GM19452 (cell line): Measurements from ENCODE around the gene ZNF768.
"Not testable (repeated sequence)": the region's sequence is repeated elsewhere in the genome, so short reads cannot be mapped to it uniquely, and the experiment has no call there.

Source experiments
- ATAC-seq: cut with Tn5 transposase; IDR thresholded peaks from one replicate; pipeline ENCODE4 v1.9.1; 2021; ENCODE audit not compliant: unreplicated experiment

The ZNF768 gene

GRCh38 chr16:30511509-30511908 is 14.9 kb downstream of the ZNF768 start:
- ATAC-seq = no peak

GRCh38 chr16:30510376-30510938 is 15.9 kb downstream of the ZNF768 start:
- ATAC-seq = no peak

- ATAC-seq = no peak
Observed at GRCh38 chr16:30509081-30509765, 17.1 kb downstream of the ZNF768 start.

DNA sequence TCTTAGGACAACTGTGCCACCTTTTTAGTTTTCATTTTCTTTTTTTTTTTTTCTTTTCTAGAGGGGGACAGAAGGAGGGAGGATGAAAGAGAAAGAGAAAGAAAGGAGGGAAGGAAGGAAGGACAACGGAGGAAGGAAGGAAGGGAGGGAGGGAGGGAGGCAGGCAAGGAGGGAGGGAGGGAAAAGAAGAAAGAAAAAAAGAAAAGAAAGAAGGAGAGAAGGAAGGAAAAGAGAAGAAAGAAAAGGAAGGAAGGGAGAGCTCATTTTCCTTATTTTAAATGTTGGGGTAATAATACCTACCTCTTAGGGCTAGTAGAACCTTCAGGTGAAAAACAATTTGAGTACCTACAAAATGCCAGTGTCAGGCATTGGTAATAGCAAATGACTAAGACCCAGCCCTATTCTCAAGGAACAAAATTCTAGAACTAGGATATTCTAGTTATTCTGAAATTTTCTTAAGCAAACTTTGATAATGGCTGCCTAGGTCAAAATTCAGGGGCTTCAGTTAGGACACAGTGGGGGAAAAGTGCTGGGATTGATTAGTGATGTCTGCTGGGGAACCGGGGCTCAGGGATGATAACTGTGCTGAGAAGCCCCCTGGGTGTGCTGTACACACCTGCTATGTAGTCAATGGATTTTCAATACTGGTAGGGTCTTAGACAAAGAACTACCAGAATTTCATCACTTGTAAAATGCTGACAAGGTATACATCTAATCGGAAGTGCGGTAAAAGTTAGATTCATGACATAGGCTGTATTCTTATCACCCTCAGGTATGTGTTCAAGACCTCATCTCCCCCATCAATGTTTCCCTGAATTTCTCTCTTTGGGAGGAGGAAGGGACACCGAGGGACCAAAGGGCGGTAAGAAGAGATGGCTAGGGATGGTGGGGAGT is 22.7 kb downstream of the ZNF768 start:
- ATAC-seq = no peak

DNA sequence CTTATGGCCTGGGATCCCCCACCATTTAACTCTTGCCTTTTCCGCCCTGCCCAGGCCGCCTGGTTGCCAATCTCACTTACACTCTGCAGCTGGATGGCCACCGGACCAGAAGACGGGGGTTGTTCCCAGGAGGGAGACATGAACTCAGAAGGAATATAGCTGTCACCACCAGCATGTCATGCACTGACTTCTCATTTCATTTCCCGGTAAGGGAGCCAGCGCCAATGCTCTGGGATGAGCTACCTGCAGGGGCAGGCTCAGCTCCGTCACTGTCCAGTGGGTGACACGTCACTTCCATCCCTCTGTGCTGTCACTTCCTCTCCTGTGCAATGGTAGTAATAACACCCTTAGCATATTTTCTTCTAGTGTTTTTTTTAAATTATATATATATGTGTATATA is 27.1 kb downstream of the ZNF768 start:
- ATAC-seq = no peak

DNA sequence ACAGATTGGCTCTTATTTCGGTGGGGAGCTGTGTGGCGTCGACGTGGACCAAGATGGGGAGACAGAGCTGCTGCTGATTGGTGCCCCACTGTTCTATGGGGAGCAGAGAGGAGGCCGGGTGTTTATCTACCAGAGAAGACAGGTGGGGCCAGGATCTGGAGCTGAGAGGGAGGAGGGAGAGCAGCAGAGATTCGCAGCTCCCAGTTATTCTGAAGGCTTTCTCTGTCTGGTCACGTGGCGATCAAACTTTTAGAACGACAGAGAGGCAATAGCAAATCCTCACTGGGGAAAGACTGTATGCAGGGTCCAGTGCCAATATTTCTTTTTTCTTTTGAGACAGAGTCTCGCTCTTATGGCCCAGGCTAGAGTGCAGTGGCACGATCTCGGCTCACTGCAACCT is 31.7 kb downstream of the ZNF768 start:
- no peak for ATAC-seq

GRCh38 chr16:30493941-30494488 is 32.4 kb downstream of the ZNF768 start:
- no peak for ATAC-seq

DNA sequence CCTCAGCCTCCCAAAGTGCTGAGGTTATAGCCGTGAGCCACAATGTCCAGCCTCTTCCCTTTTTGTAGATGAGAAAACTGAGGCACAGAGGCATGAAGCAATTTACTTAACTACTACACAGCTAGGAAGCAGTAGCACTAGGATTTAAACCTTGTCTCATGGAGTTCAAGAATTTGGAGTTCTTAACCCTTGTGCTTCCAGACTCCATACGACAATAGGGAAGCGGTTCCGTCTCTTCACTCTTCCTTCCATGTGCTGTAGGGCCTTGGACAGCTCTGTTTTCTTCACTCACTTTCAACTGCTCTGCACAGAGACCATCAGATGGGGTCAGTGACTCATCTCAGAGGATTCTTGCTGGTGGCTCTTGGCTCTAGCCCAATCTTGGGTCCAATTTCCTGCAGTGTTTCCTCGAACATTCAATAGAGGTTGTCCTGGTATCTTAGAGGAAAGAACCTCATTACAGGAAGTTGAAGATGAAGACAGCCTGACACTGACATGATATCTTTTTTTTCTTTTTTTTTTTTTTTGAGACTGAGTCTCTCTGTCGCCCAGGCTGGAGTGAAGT is 34.5 kb downstream of the ZNF768 start:
- ATAC-seq = no peak

- ATAC-seq = no peak
Observed at GRCh38 chr16:30491229-30491628, 35.1 kb downstream of the ZNF768 start.

DNA sequence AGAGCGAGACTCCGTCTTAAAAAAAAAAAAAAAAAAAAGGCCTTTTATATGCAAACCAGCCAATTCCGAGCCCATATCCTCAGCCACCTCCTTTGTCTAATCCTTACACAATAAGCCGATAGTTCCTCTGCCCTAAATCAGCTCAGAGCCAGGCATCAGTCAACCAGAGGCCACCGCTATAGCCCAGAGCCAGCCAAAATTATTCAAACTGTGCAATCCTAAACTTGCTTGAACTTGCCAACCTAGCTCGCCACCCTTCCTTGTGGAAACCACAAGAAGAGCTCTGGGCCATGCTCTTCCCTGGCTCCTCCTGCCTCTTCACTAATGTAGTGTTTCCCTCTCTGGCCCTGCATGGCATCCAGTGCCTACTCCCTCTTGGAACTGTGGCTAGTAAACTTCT is 36.2 kb downstream of the ZNF768 start:
- ATAC-seq = no peak

DNA sequence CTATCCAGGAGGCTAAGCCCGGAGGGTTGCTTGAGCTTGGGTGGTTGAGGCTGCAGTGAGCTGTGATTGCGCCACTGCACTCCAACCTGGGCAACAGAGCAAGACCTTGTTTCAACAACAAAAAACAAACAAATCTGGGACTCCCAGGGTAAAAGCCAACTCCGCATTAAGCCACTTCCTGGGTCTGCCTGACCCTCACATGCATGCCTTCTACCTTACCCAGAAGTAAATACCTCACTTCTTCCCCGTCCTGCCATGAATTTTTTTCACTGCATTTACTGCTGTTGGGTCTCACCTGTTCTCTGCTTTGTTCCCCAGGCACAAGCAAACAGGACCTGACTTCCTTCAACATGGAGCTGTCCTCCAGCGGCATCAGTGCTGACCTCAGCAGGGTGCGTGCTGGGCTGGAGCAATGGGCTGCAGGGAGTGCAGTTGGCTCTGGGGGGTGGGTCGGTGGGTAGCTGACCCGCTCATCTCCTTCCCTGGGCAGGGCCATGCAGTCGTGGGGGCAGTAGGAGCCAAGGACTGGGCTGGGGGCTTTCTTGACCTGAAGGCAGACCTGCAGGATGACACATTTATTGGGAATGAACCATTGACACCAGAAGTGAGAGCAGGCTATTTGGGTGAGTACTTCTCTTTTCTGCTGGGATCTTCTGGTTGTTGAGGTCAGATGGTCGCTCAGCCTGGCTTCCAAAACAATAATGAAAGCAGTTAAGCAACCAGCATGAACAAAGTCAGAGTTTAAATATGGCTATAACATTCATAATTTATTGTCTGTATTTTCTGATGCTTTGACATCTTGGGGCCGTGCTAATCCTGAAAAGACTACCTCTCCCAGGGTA is 37.4 kb downstream of the ZNF768 start:
- no peak for ATAC-seq

DNA sequence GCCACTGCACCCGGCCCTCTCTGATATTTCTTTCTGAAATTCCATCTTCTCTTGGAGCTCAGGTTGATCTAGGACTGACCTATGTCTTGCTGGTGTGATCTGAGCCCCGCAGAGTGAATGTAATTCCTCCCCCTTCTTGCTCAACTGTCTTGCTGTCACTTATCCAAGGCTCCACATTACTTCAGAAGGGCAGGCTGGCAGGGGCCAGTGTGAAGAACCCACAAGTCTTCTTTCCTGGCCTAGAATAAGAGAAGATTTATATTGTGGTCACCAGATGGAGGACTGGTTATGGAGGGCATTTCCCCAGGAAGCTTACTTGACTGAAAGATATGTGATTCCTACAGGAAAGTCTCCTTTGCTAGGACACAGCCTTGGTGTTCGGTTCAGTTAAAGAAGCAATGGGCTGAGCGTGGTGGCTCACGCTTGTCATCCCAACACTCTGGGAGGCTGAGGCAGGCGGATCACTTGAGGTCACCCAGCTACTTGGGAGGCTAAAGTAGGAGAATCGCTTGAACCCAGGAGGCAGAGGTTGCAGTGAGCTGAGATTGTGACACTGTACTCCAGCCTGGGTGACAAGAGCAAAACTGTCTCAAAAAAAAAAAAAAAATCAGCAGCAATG is 40.4 kb downstream of the ZNF768 start:
- no peak for ATAC-seq

- no peak for ATAC-seq
Observed at GRCh38 chr16:30484887-30485286, 41.5 kb downstream of the ZNF768 start.

- ATAC-seq = no peak
Observed at GRCh38 chr16:30482366-30482765, 44.0 kb downstream of the ZNF768 start.

- no peak for ATAC-seq
Observed at GRCh38 chr16:30481381-30481780, 45.0 kb downstream of the ZNF768 start.

- ATAC-seq = no peak
Observed at GRCh38 chr16:30478766-30479478, 47.4 kb downstream of the ZNF768 start.

DNA sequence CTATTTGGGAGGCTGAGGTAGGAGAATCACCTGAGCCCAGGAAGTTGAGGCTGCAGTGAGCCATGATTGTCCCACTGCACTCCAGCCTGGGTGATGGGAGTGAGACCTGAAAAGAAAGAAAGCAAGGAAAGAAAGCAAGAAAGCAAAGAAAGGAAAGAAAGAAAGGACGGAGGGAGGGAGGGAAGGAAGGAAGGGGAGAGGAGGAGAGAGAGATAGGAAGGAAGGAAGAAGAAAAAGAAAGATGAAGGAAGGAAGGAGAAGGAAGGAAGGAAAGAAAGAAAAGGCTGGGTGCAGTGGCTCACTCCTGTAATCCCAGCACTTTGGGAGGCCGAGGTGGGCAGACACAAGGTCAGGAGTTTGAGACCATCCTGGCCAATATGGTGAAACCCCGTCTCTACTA is 48.6 kb downstream of the ZNF768 start:
- ATAC-seq = not testable (repeated sequence)

GRCh38 chr16:30476991-30477390 is 49.4 kb downstream of the ZNF768 start:
- ATAC-seq = no peak

DNA sequence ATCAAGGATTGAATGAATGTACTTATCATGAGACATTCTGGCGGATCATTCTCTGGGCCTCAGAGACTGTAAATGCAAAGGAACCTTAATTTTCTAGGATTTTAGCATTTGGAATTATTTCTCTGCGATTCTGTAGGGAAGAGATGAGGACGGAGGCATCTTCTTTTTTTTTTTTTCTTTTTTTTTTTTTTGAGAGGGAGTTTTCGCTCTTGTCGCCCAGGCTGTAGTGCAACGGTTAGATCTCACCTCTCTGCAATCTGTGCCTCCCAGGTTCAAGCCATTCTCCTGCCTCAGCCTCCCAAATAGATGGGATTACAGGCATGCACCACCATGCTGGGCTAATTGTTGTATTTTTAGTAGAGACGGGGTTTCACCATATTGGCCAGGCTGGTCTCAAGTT is 51.7 kb downstream of the ZNF768 start:
- ATAC-seq = no peak
